ENCODE measurements around the gene SDHA.
"Not testable (repeated sequence)": the region's sequence is repeated elsewhere in the genome, so short reads cannot be mapped to it uniquely, and the experiment has no call there.

Gene SDHA

GRCh38 chr5:189976-190365, 28.1 kb upstream of the SDHA start:
- no peak overlapping the region for H3K27ac Mint-ChIP-seq
- peaks cover 7% of the 10 kb centered on the region for H3K4me1 Mint-ChIP-seq (ENCODE audit: low read depth)
- no peaks in the 10 kb centered on the region for H3K9me3 Mint-ChIP-seq
- H3K36me3 Mint-ChIP-seq (ENCODE audit: low read depth): no peaks in the 10 kb centered on the region
- intact Hi-C loops (cut with micrococcal nuclease): no loop called here
- H3K4me3 Mint-ChIP-seq: no peak overlapping the region
- H3K27me3 Mint-ChIP-seq: peaks cover 44% of the 10 kb centered on the region

GRCh38 chr5:190366-191035, 27.6 kb upstream of the SDHA start:
- H3K4me1 Mint-ChIP-seq (ENCODE audit: low read depth): peaks cover 7% of the 10 kb centered on the region

GRCh38 chr5:191036-191948, 26.8 kb upstream of the SDHA start, which contains the start of gene LRRC14B:
Gene LRRC14B, plus strand, starts transcription at chr5:191495. Its CDS starts 44 bp downstream, at chr5:191539.
- Mint-ChIP-seq H3K9me3 (no peaks in the 10 kb centered on the region), H3K4me1 (ENCODE audit: low read depth) (peaks cover 7% of the 10 kb centered on the region), H3K27ac (no peak within 1 kb of the TSS), H3K27me3 (peaks cover 45% of the 10 kb centered on the region), H3K36me3 (ENCODE audit: low read depth) (no peaks in the 10 kb centered on the region), H3K4me3 (no peak within 1 kb of the TSS)
- intact Hi-C loops (cut with micrococcal nuclease): no loop called here

More at GRCh38 chr5:190366-191035, 27.6 kb upstream of the SDHA start:
- intact Hi-C loops (cut with micrococcal nuclease): no loop called here
- H3K4me3 Mint-ChIP-seq: no peak overlapping the region
- H3K36me3 Mint-ChIP-seq (ENCODE audit: low read depth): no peaks in the 10 kb centered on the region
- H3K9me3 Mint-ChIP-seq: no peaks in the 10 kb centered on the region
- no peak overlapping the region for H3K27ac Mint-ChIP-seq
- peaks cover 44% of the 10 kb centered on the region for H3K27me3 Mint-ChIP-seq

GRCh38 chr5:191949-192690, 26.0 kb upstream of the SDHA start:
- intact Hi-C loops (cut with micrococcal nuclease): no loop called here
- H3K27me3 Mint-ChIP-seq: peaks cover 45% of the 10 kb centered on the region
- no peak overlapping the region for H3K4me3 Mint-ChIP-seq
- no peak overlapping the region for H3K27ac Mint-ChIP-seq
- no peaks in the 10 kb centered on the region for H3K9me3 Mint-ChIP-seq
- H3K36me3 Mint-ChIP-seq (ENCODE audit: low read depth): no peaks in the 10 kb centered on the region
- peaks cover 7% of the 10 kb centered on the region for H3K4me1 Mint-ChIP-seq (ENCODE audit: low read depth)

- Mint-ChIP-seq H3K27me3 (peaks cover 44% of the 10 kb centered on the region), H3K4me3 (no peak overlapping the region), H3K27ac (no peak overlapping the region), H3K4me1 (ENCODE audit: low read depth) (peaks cover 7% of the 10 kb centered on the region), H3K36me3 (ENCODE audit: low read depth) (no peaks in the 10 kb centered on the region), H3K9me3 (no peaks in the 10 kb centered on the region)
- intact Hi-C loops (cut with micrococcal nuclease): no loop called here
Observed at GRCh38 chr5:192691-192969, 25.5 kb upstream of the SDHA start.

GRCh38 chr5:192970-193831, 24.9 kb upstream of the SDHA start:
- intact Hi-C loops (cut with micrococcal nuclease): no loop called here
- H3K27me3 Mint-ChIP-seq: peaks cover 42% of the 10 kb centered on the region
- H3K9me3 Mint-ChIP-seq: no peaks in the 10 kb centered on the region
- H3K36me3 Mint-ChIP-seq (ENCODE audit: low read depth): no peaks in the 10 kb centered on the region
- no peak overlapping the region for H3K27ac Mint-ChIP-seq
- H3K4me1 Mint-ChIP-seq (ENCODE audit: low read depth): peaks cover 7% of the 10 kb centered on the region
- H3K4me3 Mint-ChIP-seq: no peak overlapping the region

GRCh38 chr5:194102-194501, 24.0 kb upstream of the SDHA start:
- Mint-ChIP-seq H3K4me3 (no peak overlapping the region), H3K27me3 (peaks cover 35% of the 10 kb centered on the region), H3K27ac (no peak overlapping the region), H3K4me1 (ENCODE audit: low read depth) (no peaks in the 10 kb centered on the region), H3K36me3 (ENCODE audit: low read depth) (peaks cover 6% of the 10 kb centered on the region), H3K9me3 (no peaks in the 10 kb centered on the region)
- intact Hi-C loops (cut with micrococcal nuclease): no loop called here

- Mint-ChIP-seq H3K27ac (no peak overlapping the region), H3K9me3 (no peaks in the 10 kb centered on the region), H3K36me3 (ENCODE audit: low read depth) (peaks cover 13% of the 10 kb centered on the region), H3K4me3 (no peak overlapping the region), H3K27me3 (peaks cover 31% of the 10 kb centered on the region), H3K4me1 (ENCODE audit: low read depth) (no peaks in the 10 kb centered on the region)
- intact Hi-C loops (cut with micrococcal nuclease): no loop called here
Observed at GRCh38 chr5:194603-195209, 23.4 kb upstream of the SDHA start.

GRCh38 chr5:195401-196160, 22.5 kb upstream of the SDHA start:
- Mint-ChIP-seq H3K9me3 (no peaks in the 10 kb centered on the region), H3K27me3 (peaks cover 24% of the 10 kb centered on the region), H3K4me1 (ENCODE audit: low read depth) (no peaks in the 10 kb centered on the region), H3K27ac (no peak overlapping the region), H3K36me3 (ENCODE audit: low read depth) (peaks cover 13% of the 10 kb centered on the region), H3K4me3 (no peak overlapping the region)
- intact Hi-C loops (cut with micrococcal nuclease): no loop called here

- Mint-ChIP-seq H3K36me3 (ENCODE audit: low read depth) (peaks cover 13% of the 10 kb centered on the region), H3K4me3 (no peak overlapping the region), H3K9me3 (no peaks in the 10 kb centered on the region), H3K27ac (no peak overlapping the region), H3K4me1 (ENCODE audit: low read depth) (no peaks in the 10 kb centered on the region), H3K27me3 (peaks cover 16% of the 10 kb centered on the region)
- intact Hi-C loops (cut with micrococcal nuclease): no loop called here
Observed at GRCh38 chr5:196350-196749, 21.8 kb upstream of the SDHA start.

- Mint-ChIP-seq H3K36me3 (ENCODE audit: low read depth) (peaks cover 16% of the 10 kb centered on the region), H3K27me3 (peaks cover 11% of the 10 kb centered on the region)
- intact Hi-C loops (cut with micrococcal nuclease); H3K9me3 Mint-ChIP-seq; H3K4me1 Mint-ChIP-seq (ENCODE audit: low read depth); H3K4me3 Mint-ChIP-seq; H3K27ac Mint-ChIP-seq: not testable (repeated sequence)
Observed at GRCh38 chr5:197031-197430, 21.1 kb upstream of the SDHA start.

- no peak overlapping the region for H3K4me3 Mint-ChIP-seq
- H3K27ac Mint-ChIP-seq: no peak overlapping the region
- H3K27me3 Mint-ChIP-seq: peaks cover 2% of the 10 kb centered on the region
- peaks cover 26% of the 10 kb centered on the region for H3K36me3 Mint-ChIP-seq (ENCODE audit: low read depth)
- no peaks in the 10 kb centered on the region for H3K4me1 Mint-ChIP-seq (ENCODE audit: low read depth)
- H3K9me3 Mint-ChIP-seq: no peaks in the 10 kb centered on the region
- intact Hi-C loops (cut with micrococcal nuclease): no loop called here
Observed at GRCh38 chr5:197892-198489, 20.1 kb upstream of the SDHA start.

Data from dendritic cell treated with granulocyte-macrophage colony-stimulating factor and Interleukin-4, amounts not matched to agents 40 ng/mL and 50 ng/mL, for 4 days (primary cell).